ENCODE data around the gene PAM. TPM values are rescaled to one million over a fixed set of nuclear protein-coding genes. Genes with fewer than 3 reads are reported as not detected.

PAM gene
- total and polyA plus RNA-seq, 2 of the 8 experiments (the other 6 are each of a cell fraction or from before 2014, with no cell fraction given) = 30.4 to 67.8 TPM

- TF ChIP-seq, protein P1, sequence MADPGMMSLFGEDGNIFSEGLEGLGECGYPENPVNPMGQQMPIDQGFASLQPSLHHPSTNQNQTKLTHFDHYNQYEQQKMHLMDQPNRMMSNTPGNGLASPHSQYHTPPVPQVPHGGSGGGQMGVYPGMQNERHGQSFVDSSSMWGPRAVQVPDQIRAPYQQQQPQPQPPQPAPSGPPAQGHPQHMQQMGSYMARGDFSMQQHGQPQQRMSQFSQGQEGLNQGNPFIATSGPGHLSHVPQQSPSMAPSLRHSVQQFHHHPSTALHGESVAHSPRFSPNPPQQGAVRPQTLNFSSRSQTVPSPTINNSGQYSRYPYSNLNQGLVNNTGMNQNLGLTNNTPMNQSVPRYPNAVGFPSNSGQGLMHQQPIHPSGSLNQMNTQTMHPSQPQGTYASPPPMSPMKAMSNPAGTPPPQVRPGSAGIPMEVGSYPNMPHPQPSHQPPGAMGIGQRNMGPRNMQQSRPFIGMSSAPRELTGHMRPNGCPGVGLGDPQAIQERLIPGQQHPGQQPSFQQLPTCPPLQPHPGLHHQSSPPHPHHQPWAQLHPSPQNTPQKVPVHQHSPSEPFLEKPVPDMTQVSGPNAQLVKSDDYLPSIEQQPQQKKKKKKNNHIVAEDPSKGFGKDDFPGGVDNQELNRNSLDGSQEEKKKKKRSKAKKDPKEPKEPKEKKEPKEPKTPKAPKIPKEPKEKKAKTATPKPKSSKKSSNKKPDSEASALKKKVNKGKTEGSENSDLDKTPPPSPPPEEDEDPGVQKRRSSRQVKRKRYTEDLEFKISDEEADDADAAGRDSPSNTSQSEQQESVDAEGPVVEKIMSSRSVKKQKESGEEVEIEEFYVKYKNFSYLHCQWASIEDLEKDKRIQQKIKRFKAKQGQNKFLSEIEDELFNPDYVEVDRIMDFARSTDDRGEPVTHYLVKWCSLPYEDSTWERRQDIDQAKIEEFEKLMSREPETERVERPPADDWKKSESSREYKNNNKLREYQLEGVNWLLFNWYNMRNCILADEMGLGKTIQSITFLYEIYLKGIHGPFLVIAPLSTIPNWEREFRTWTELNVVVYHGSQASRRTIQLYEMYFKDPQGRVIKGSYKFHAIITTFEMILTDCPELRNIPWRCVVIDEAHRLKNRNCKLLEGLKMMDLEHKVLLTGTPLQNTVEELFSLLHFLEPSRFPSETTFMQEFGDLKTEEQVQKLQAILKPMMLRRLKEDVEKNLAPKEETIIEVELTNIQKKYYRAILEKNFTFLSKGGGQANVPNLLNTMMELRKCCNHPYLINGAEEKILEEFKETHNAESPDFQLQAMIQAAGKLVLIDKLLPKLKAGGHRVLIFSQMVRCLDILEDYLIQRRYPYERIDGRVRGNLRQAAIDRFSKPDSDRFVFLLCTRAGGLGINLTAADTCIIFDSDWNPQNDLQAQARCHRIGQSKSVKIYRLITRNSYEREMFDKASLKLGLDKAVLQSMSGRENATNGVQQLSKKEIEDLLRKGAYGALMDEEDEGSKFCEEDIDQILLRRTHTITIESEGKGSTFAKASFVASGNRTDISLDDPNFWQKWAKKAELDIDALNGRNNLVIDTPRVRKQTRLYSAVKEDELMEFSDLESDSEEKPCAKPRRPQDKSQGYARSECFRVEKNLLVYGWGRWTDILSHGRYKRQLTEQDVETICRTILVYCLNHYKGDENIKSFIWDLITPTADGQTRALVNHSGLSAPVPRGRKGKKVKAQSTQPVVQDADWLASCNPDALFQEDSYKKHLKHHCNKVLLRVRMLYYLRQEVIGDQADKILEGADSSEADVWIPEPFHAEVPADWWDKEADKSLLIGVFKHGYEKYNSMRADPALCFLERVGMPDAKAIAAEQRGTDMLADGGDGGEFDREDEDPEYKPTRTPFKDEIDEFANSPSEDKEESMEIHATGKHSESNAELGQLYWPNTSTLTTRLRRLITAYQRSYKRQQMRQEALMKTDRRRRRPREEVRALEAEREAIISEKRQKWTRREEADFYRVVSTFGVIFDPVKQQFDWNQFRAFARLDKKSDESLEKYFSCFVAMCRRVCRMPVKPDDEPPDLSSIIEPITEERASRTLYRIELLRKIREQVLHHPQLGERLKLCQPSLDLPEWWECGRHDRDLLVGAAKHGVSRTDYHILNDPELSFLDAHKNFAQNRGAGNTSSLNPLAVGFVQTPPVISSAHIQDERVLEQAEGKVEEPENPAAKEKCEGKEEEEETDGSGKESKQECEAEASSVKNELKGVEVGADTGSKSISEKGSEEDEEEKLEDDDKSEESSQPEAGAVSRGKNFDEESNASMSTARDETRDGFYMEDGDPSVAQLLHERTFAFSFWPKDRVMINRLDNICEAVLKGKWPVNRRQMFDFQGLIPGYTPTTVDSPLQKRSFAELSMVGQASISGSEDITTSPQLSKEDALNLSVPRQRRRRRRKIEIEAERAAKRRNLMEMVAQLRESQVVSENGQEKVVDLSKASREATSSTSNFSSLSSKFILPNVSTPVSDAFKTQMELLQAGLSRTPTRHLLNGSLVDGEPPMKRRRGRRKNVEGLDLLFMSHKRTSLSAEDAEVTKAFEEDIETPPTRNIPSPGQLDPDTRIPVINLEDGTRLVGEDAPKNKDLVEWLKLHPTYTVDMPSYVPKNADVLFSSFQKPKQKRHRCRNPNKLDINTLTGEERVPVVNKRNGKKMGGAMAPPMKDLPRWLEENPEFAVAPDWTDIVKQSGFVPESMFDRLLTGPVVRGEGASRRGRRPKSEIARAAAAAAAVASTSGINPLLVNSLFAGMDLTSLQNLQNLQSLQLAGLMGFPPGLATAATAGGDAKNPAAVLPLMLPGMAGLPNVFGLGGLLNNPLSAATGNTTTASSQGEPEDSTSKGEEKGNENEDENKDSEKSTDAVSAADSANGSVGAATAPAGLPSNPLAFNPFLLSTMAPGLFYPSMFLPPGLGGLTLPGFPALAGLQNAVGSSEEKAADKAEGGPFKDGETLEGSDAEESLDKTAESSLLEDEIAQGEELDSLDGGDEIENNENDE (IDR thresholded peaks at IDR 0.05; ENCODE audit: insufficient replicate concordance, low read length) = no peak
- TF ChIP-seq CTBP2 (IDR thresholded peaks at IDR 0.05; ENCODE audit: borderline replicate concordance, insufficient read depth, insufficient read length, low read length) = no peak
- TF ChIP-seq TEAD4 (IDR thresholded peaks at IDR 0.05; ENCODE audit: low read depth, low read length) = no peak
- TF ChIP-seq CTCF (IDR thresholded peaks at IDR 0.05; ENCODE audit: control extremely low read depth in 1 of 3, insufficient read depth in 1 of 3, low read depth in 1 of 3, low read length in 3 of 3) = peak in 1 of 3 experiments; percentile 37; a peak in 1 of 4 replicates
- TF ChIP-seq HDAC6 (IDR thresholded peaks at IDR 0.05; ENCODE audit: low read depth, low read length) = no peak
- TF ChIP-seq RNF2 (IDR thresholded peaks at IDR 0.05; ENCODE audit: borderline replicate concordance, low read depth, low read length, missing control alignments, poor library complexity, severe bottlenecking) = no peak
- no peak for TF ChIP-seq SP2 (IDR thresholded peaks at IDR 0.05; ENCODE audit: low read length)
- peak; percentile 51 to 52 for TF ChIP-seq RAD21 (IDR thresholded peaks at IDR 0.05 in 1 of 2, conservative IDR thresholded peaks at IDR 0.05 in 1 of 2; ENCODE audit: low read depth in 2 of 2, low read length in 2 of 2)
Measured at GRCh38 chr5:102792705-102793104, 37.6 kb downstream of the PAM start (continued).

Measured in H1 (cell line).